Stimulated activated CD4-positive, alpha-beta T cell treated with anti-CD3 and anti-CD28 coated beads, Interleukin-1b, Interleukin-23, amount 100 ng/mL, for 48 hours (primary cell): ENCODE measurements around the gene DYSF.

Experiments used
- DNase-seq: peaks from one replicate; pipeline ENCODE4 v3.0.0-alpha.2; 2020

DYSF gene

GRCh38 chr2:71662665-71663394 is 209.5 kb downstream of the DYSF start:
- no peak for DNase-seq

GRCh38 chr2:71664161-71664560 is 210.8 kb downstream of the DYSF start:
- DNase-seq: no peak

- no peak for DNase-seq
Measured at GRCh38 chr2:71665168-71666093, 212.1 kb downstream of the DYSF start.

GRCh38 chr2:71666094-71666474 is 212.7 kb downstream of the DYSF start:
- DNase-seq: no peak

GRCh38 chr2:71667256-71668182 is 214.2 kb downstream of the DYSF start:
- DNase-seq: no peak

GRCh38 chr2:71668326-71669057 is 215.1 kb downstream of the DYSF start:
- no peak for DNase-seq

- DNase-seq: no peak
Measured at GRCh38 chr2:71669058-71669456, 215.7 kb downstream of the DYSF start.

GRCh38 chr2:71669628-71670429 is 216.5 kb downstream of the DYSF start:
- DNase-seq: no peak

- DNase-seq: no peak
Measured at GRCh38 chr2:71670430-71670795, 217.1 kb downstream of the DYSF start.

- DNase-seq: no peak
Measured at GRCh38 chr2:71671203-71671854, 218.0 kb downstream of the DYSF start.

GRCh38 chr2:71671895-71672825 is 218.8 kb downstream of the DYSF start:
- DNase-seq: no peak

GRCh38 chr2:71672826-71673795 is 219.8 kb downstream of the DYSF start:
- no peak for DNase-seq

- no peak for DNase-seq
Measured at GRCh38 chr2:71674158-71674851, 220.9 kb downstream of the DYSF start.

- no peak for DNase-seq
Measured at GRCh38 chr2:71675296-71675695, 221.9 kb downstream of the DYSF start.

- no peak for DNase-seq
Measured at GRCh38 chr2:71678874-71679273, 225.5 kb downstream of the DYSF start.

- no peak for DNase-seq
Measured at GRCh38 chr2:71679491-71679890, 226.1 kb downstream of the DYSF start.

GRCh38 chr2:71680925-71681324 is 227.6 kb downstream of the DYSF start:
- DNase-seq: no peak

GRCh38 chr2:71681626-71682025 is 228.3 kb downstream of the DYSF start:
- no peak for DNase-seq
